ENCODE results near the gene FOXJ1. TPM values are rescaled to one million over a fixed set of nuclear protein-coding genes. Genes with fewer than 3 reads are reported as not detected.

Gene FOXJ1
- polyA plus RNA-seq, 4 donors, result 0.22 to 0.84 (median 0.63) TPM; not detected in 1

DNA sequence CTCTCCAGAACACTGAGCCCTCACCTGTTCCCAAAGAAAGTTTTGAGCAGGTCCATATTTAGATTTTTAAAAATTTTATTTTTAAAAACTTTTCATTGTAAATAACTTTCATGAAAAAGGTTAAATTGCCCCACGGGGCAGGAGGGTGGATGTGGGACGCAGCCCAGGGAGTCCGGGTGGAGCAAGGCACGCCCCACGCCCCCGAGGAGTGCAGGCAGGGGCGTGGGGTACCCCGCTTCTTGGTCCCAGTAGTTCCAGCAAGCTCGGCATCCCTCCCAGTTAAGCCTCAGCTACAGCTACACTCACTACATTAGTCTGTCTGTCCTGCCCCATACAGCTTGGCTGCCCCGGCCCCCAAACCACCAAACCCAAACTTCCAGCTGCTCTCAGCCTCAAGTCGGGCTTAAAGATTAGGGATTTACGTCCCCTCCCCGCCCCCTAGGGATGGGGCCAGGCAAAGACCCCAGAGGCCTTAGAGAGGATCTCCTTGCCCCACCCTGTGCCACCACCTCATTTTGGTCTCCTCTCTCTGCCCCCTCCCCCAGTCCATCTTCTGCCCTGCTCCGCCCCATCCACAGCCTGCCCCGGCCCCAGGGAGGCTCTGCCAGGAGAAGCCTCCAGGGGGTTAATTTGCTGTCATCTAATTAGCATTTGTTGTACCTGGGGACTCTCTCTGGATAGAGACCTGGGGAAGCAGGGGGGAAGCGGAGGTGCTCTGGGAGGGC lies 4.6 kb downstream of the FOXJ1 start:
- Histone ChIP-seq H3K36me3 (ENCODE audit: control insufficient read depth in 3 of 3, insufficient read depth in 2 of 3, low read depth in 1 of 3, low read length in 3 of 3) (no peaks in the 10 kb centered on the region), H3K4me1 (ENCODE audit: control insufficient read depth in 3 of 3, insufficient read depth in 2 of 3, low read depth in 1 of 3, low read length in 2 of 3) (peaks cover 0 to 34% (median 2%) of the 10 kb centered on the region in 3 donors), H3K27ac (ENCODE audit: low read depth in 1 of 3, low read length in 2 of 3) (no peak overlapping the region), H3K4me3 (ENCODE audit: low read depth in 1 of 3, low read length in 3 of 3) (no peak overlapping the region), H3K27me3 (ENCODE audit: control insufficient read depth in 3 of 3, insufficient read depth in 3 of 3, low read length in 3 of 3) (peaks cover 6 to 60% (median 13%) of the 10 kb centered on the region in 3 donors), H3K9me3 (ENCODE audit: control insufficient read depth in 2 of 2, insufficient read depth in 1 of 2, low read depth in 1 of 2, low read length in 1 of 2) (no peaks in the 10 kb centered on the region)
- FAIRE-seq (no peak), DNase-seq (no peak)
- 63 to 76% (median 67%) methylated on average over 16 of the region's 16 CpGs for WGBS, 3 donors

DNA sequence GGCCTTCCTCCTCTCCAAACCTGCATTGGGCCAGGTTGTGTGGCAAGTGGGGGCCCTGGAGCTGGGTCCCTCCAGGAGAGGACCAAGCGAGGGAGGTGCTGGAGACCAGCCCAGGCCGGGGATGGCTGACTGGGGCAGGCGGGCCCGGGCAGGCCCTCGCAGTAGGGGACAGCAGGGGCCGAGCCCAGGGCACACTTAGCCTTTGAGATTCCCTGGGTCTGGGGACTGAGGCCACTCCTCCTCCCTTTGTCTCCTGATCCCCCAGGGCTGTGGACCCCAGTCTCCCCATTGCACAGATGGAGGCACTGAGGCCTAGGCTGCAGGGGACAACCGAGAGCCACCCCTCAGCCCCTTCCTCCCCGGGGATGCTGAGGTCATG lies 5.2 kb downstream of the FOXJ1 start:
- Histone ChIP-seq H3K27me3 (ENCODE audit: control insufficient read depth in 3 of 3, insufficient read depth in 3 of 3, low read length in 3 of 3) (peaks cover 6 to 55% (median 13%) of the 10 kb centered on the region in 3 donors), H3K36me3 (ENCODE audit: control insufficient read depth in 3 of 3, insufficient read depth in 2 of 3, low read depth in 1 of 3, low read length in 3 of 3) (peaks cover 0 to 2% (median 0%) of the 10 kb centered on the region in 3 donors), H3K4me3 (ENCODE audit: low read depth in 1 of 3, low read length in 3 of 3) (no peak overlapping the region), H3K27ac (ENCODE audit: low read depth in 1 of 3, low read length in 2 of 3) (no peak overlapping the region), H3K9me3 (ENCODE audit: control insufficient read depth in 2 of 2, insufficient read depth in 1 of 2, low read depth in 1 of 2, low read length in 1 of 2) (no peaks in the 10 kb centered on the region), H3K4me1 (ENCODE audit: control insufficient read depth in 3 of 3, insufficient read depth in 2 of 3, low read depth in 1 of 3, low read length in 2 of 3) (peaks cover 0 to 29% (median 0%) of the 10 kb centered on the region in 3 donors)
- no peak for DNase-seq
- no peak for FAIRE-seq
- WGBS, 3 donors, result 83 to 87% (median 84%) methylated on average over 8 of the region's 8 CpGs

DNA sequence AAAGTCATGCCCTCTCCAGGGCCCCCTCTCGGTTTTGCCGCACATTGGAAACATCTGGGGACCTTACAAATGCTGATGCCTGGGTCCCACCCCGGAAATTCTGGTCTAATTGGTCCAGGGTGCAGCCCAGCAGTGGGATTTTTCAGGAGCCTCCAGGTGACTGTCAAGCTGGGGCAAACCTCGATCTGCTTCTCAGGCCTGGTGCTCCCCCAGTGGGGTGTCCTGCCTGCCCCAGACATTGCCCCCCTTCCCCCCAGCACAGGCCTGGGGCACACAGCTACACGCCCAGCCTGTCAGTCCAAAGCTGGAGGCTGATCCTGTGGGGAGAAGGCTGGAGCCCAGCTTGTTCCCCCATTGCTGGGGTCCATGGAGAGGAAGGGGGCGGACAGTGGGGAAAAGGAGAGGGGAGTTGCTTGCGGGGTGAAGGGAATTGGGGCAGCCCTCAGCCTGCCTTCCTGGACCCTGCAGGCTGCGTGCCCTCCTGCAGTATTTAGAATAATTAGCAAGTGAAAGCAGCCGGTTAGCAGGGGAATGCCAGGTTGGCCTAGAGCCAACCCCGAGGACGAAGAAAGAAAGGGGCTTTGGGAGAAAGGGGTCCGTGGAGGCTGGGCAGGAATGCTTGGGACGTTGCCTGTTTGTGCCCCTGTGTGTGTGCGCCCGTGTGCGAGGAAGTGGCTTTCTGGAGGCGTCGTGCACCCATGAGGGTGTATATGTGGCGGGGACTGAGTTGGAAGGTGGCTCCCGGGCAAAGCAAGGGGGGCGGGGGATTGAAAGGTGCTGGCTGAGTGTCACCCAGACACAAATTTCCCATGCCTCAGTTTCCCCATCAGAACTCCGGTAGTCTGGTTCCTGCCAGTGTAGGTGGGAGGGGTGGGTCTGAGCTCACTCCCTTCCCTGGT lies 5.9 kb downstream of the FOXJ1 start:
- no peak for DNase-seq

DNA sequence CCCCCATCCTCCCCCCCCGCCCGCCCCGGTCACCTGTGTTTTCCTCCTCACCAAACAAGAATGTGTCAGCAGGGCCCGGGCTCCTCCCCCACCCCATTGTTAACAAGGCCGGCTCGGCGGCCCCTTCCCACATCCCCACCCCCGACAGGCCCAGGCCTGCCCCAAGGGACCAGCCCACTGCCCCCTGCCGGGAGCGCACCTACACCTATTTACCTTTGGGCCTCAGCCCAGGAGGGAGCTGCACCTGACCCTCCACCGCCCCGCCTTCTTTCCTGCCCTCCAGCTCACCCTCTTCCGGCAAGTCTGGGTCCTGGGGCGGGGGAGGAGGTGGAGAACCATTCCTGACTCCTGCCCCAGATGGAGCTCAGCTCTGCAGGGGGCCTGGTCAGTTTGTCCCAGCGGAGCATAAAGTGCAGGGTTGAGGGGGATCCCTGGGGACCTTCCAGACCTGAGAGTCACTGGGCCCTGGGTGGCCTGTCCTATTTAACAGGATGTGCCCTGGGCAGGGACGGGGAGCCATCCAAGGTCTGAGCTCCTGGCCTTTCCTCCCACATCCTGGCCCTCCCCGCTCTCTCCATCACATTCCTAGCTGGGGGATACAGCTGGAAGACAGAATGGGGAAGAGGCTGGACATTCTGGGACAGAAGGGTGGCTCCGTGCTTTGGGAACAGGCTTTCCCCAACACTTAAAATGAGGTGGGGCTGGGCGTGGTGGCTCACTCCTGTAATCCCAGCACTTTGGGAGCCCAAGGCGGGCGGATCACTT lies 8.3 kb downstream of the FOXJ1 start:
- WGBS, 3 donors, result 39 to 44% (median 42%) methylated on average over 17 to 21 of the region's 21 CpGs
- Histone ChIP-seq H3K4me1 (ENCODE audit: control insufficient read depth in 3 of 3, insufficient read depth in 2 of 3, low read depth in 1 of 3, low read length in 2 of 3) (peaks cover 0 to 11% (median 0%) of the 10 kb centered on the region in 3 donors), H3K36me3 (ENCODE audit: control insufficient read depth in 3 of 3, insufficient read depth in 2 of 3, low read depth in 1 of 3, low read length in 3 of 3) (peaks cover 0 to 2% (median 0%) of the 10 kb centered on the region in 3 donors), H3K27me3 (ENCODE audit: control insufficient read depth in 3 of 3, insufficient read depth in 3 of 3, low read length in 3 of 3) (peaks cover 0 to 29% (median 3%) of the 10 kb centered on the region in 3 donors), H3K9me3 (ENCODE audit: control insufficient read depth in 2 of 2, insufficient read depth in 1 of 2, low read depth in 1 of 2, low read length in 1 of 2) (no peaks in the 10 kb centered on the region), H3K4me3 (ENCODE audit: low read depth in 1 of 3, low read length in 3 of 3) (no peak overlapping the region), H3K27ac (ENCODE audit: low read depth in 1 of 3, low read length in 2 of 3) (no peak overlapping the region)
- FAIRE-seq (no peak), DNase-seq (peak; percentile 31 to 72)

More for the DNA sequence above, 5.9 kb downstream of the FOXJ1 start:
- peaks cover 0 to 2% (median 0%) of the 10 kb centered on the region in 3 donors for H3K36me3 ChIP-seq (ENCODE audit: control insufficient read depth in 3 of 3, insufficient read depth in 2 of 3, low read depth in 1 of 3, low read length in 3 of 3)
- no peaks in the 10 kb centered on the region for H3K9me3 ChIP-seq (ENCODE audit: control insufficient read depth in 2 of 2, insufficient read depth in 1 of 2, low read depth in 1 of 2, low read length in 1 of 2)
- no peak for FAIRE-seq
- 56 to 63% (median 62%) methylated on average over 22 of the region's 22 CpGs for WGBS, 3 donors
- H3K27ac ChIP-seq (ENCODE audit: low read depth in 1 of 3, low read length in 2 of 3), result no peak overlapping the region
- peaks cover 0 to 23% (median 0%) of the 10 kb centered on the region in 3 donors for H3K4me1 ChIP-seq (ENCODE audit: control insufficient read depth in 3 of 3, insufficient read depth in 2 of 3, low read depth in 1 of 3, low read length in 2 of 3)
- H3K4me3 ChIP-seq (ENCODE audit: low read depth in 1 of 3, low read length in 3 of 3), result no peak overlapping the region
- H3K27me3 ChIP-seq (ENCODE audit: control insufficient read depth in 3 of 3, insufficient read depth in 3 of 3, low read length in 3 of 3), result peaks cover 6 to 50% (median 10%) of the 10 kb centered on the region in 3 donors

DNA sequence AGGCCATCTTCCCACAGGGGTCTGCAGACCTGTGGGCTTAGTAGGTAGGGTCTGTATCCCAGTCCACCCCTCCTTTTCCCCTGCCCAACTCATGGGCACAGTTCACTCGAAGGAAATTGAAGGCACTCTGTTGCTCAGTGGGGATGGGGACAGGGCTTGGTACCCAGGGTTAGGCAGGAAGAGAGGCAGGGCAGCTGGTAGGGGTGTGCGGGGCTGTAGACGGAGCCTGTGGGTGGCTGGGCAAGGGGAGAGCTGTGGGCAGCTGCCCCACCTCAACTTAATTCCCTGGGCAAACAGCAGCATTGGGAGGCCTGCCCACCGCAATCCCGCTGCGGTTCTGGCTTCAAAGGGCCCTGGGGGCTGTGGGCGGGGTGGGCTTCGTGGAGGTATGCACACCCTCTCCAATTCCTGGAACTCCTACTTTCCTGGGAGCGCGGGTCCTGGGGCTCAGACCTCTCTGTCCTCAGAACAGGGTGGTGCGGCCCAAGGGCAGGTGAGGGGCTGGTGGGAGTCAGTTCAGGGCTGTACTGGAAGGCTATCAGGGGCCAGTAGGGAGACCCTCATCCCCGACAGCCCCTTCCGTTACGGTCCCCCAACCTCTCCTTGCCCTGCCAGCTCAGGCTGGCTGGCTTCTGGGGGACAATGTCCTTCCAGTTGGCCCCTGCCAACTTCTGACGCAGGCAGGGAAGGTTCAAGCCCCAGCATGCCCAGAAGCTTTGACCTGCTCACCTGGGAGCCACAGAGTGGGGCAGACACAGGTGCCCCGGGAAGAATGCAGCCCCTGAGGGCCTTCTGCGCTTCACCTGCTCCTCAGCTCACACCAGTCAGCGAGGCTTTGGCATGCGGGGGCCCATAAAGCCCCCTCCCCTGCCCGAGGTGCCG lies 9.1 kb downstream of the FOXJ1 start:
- FAIRE-seq (no peak), DNase-seq (no peak)
- no peak overlapping the region for H3K27ac ChIP-seq (ENCODE audit: low read depth in 1 of 3, low read length in 2 of 3)

DNA sequence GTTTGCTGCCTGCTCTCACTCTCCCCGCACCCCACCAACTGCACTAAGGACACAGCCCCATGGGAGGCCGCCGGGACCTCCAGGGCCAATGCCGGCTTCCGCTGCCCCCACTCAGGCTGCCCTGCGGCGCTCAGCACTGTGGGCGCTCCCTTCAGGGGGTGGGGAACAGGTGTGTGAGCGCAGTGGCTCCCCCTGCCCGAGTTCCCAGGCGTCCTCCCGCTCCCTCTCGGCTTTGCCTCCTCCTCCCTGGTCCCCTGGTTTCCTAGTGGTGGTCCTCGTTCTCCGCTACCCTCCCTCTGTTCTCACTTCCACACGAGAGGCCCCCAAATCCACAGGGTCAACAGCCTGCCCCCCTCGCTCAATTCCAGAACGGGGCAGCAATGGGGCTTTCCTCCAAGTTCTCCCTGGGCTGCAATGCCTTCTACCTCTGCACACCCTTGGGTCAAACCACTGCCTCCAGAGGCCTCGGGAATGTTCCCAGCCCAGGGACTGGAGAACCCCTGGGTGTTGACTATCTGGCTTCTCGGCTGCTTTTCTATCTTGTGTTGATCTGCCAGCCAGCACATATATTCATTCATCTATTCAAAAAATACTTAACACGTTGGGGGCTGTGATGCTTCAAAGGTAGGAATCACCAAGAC lies 9.9 kb downstream of the FOXJ1 start:
- Histone ChIP-seq H3K4me1 (ENCODE audit: control insufficient read depth in 3 of 3, insufficient read depth in 2 of 3, low read depth in 1 of 3, low read length in 2 of 3) (peaks cover 0 to 11% (median 0%) of the 10 kb centered on the region in 3 donors), H3K27ac (ENCODE audit: low read depth in 1 of 3, low read length in 2 of 3) (no peak overlapping the region), H3K27me3 (ENCODE audit: control insufficient read depth in 3 of 3, insufficient read depth in 3 of 3, low read length in 3 of 3) (peaks cover 0 to 20% (median 0%) of the 10 kb centered on the region in 3 donors), H3K9me3 (ENCODE audit: control insufficient read depth in 2 of 2, insufficient read depth in 1 of 2, low read depth in 1 of 2, low read length in 1 of 2) (no peaks in the 10 kb centered on the region), H3K4me3 (ENCODE audit: low read depth in 1 of 3, low read length in 3 of 3) (no peak overlapping the region), H3K36me3 (ENCODE audit: control insufficient read depth in 3 of 3, insufficient read depth in 2 of 3, low read depth in 1 of 3, low read length in 3 of 3) (peaks cover 0 to 2% (median 0%) of the 10 kb centered on the region in 3 donors)
- FAIRE-seq (no peak), DNase-seq (no peak)
- 74 to 87% (median 81%) methylated on average over 16 to 21 of the region's 21 CpGs for WGBS, 3 donors

More for the DNA sequence above, 9.1 kb downstream of the FOXJ1 start:
- 64 to 68% (median 67%) methylated on average over 19 to 21 of the region's 21 CpGs for WGBS, 3 donors
- H3K27me3 ChIP-seq (ENCODE audit: control insufficient read depth in 3 of 3, insufficient read depth in 3 of 3, low read length in 3 of 3), result peaks cover 0 to 20% (median under 1%) of the 10 kb centered on the region in 3 donors
- no peak overlapping the region for H3K4me3 ChIP-seq (ENCODE audit: low read depth in 1 of 3, low read length in 3 of 3)
- H3K36me3 ChIP-seq (ENCODE audit: control insufficient read depth in 3 of 3, insufficient read depth in 2 of 3, low read depth in 1 of 3, low read length in 3 of 3), result peaks cover 0 to 2% (median 0%) of the 10 kb centered on the region in 3 donors
- peaks cover 0 to 11% (median 0%) of the 10 kb centered on the region in 3 donors for H3K4me1 ChIP-seq (ENCODE audit: control insufficient read depth in 3 of 3, insufficient read depth in 2 of 3, low read depth in 1 of 3, low read length in 2 of 3)
- H3K9me3 ChIP-seq (ENCODE audit: control insufficient read depth in 2 of 2, insufficient read depth in 1 of 2, low read depth in 1 of 2, low read length in 1 of 2), result no peaks in the 10 kb centered on the region

DNA sequence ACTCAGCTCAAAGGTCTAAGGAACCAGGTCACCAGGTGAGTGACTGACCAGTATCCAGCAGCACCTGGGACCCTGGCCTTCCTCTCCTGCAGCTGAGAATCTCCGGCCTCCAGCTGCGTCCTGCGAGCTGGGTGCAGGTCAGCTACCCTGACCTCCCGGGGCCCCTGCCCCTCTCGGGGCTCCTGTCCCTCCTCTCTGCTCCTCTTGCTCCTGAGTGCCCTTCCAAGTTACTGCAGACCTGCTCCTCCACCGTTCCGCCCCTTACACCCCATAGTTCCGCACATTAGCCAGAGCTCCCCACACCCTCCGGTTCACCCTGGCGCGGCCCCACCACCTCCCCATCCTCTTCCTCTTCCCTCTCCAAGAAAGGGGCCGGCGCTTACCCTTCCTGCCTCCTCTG lies 10.6 kb downstream of the FOXJ1 start:
- H3K4me3 ChIP-seq (ENCODE audit: low read depth in 1 of 3, low read length in 3 of 3), result no peak overlapping the region
- 56 to 82% (median 79%) methylated on average over 12 to 13 of the region's 13 CpGs for WGBS, 3 donors

More for the DNA sequence above, 10.6 kb downstream of the FOXJ1 start:
- Histone ChIP-seq H3K9me3 (ENCODE audit: control insufficient read depth in 2 of 2, insufficient read depth in 1 of 2, low read depth in 1 of 2, low read length in 1 of 2) (no peaks in the 10 kb centered on the region), H3K4me1 (ENCODE audit: control insufficient read depth in 3 of 3, insufficient read depth in 2 of 3, low read depth in 1 of 3, low read length in 2 of 3) (peaks cover 0 to 11% (median 0%) of the 10 kb centered on the region in 3 donors), H3K27ac (ENCODE audit: low read depth in 1 of 3, low read length in 2 of 3) (no peak overlapping the region), H3K36me3 (ENCODE audit: control insufficient read depth in 3 of 3, insufficient read depth in 2 of 3, low read depth in 1 of 3, low read length in 3 of 3) (peaks cover 0 to 2% (median 0%) of the 10 kb centered on the region in 3 donors), H3K27me3 (ENCODE audit: control insufficient read depth in 3 of 3, insufficient read depth in 3 of 3, low read length in 3 of 3) (peaks cover 0 to 20% (median 0%) of the 10 kb centered on the region in 3 donors)
- FAIRE-seq (no peak), DNase-seq (no peak)
